Tibial nerve (tissue), 4 donors: ENCODE data around the gene GJB4. TPM values are rescaled to one million over a fixed set of nuclear protein-coding genes. Genes with fewer than 3 reads are reported as not detected.

Experiments
- DNase-seq, 2 donors: peaks; one replicate each; pipeline ENCODE4 v3.0.0-alpha.2; 2019; ENCODE audit warnings: low spot score in 2 of 2
- H3K27ac ChIP-seq, 4 donors: fragments of 200-600 bp; sonication (generic) in 3 of 4; one replicate each; pipeline ENCODE4 v1.5.1; 2017 to 2019; ENCODE audit warnings: mild to moderate bottlenecking in 1 of 4
- H3K27me3 ChIP-seq, 2 donors: fragments of 200-600 bp; sonication (generic) in 1 of 2; one replicate each; pipeline versions ENCODE4 v1.5.1 to v1.6.0; 2017 to 2019
- H3K36me3 ChIP-seq, 3 donors: fragments of 200-600 bp; sonication (generic); one replicate each; pipeline ENCODE4 v1.5.1; 2018 to 2019
- H3K4me1 ChIP-seq, 4 donors: fragments of 200-600 bp; sonication (generic) in 3 of 4; one replicate each; pipeline ENCODE4 v1.5.1; 2017 to 2019
- H3K4me3 ChIP-seq, 4 donors: fragments of 200-600 bp; sonication (generic) in 3 of 4; one replicate each; pipeline ENCODE4 v1.5.1; 2017 to 2019; ENCODE audit warnings: mild to moderate bottlenecking in 1 of 4, moderate library complexity in 1 of 4
- H3K9me3 ChIP-seq, 4 donors: fragments of 200-600 bp; sonication (generic) in 3 of 4; one replicate each; pipeline ENCODE4 v1.5.1; 2017 to 2019
- EP300 ChIP-seq, 2 donors: sonication (generic); formaldehyde crosslinking; IDR thresholded peaks; one replicate each; pipeline ENCODE4 v1.6.1; 2017; ENCODE audit warnings: antibody characterized with exemption in 2 of 2, mild to moderate bottlenecking in 1 of 2
- POLR2A ChIP-seq, 2 donors: fragments of 450-650 bp; IDR thresholded peaks; one replicate each; pipeline ENCODE4 v1.6.1; 2017; ENCODE audit warnings: antibody characterized with exemption in 2 of 2, mild to moderate bottlenecking in 2 of 2, moderate library complexity in 2 of 2
- WGBS, 2 donors: methylation state at CpG; one replicate each; pipeline ENCODE4 v1.1.5; 2018; 5-methylcytosine and 5-hydroxymethylcytosine counted together
- total RNA-seq, 4 donors: library from RNA; depleted of rRNA; stranded (reverse); fragments of >200 nt; gene quantifications; one replicate each; pipeline ENCODE4 v1.1.0, GENCODE V29; 2016
- TF ChIP-seq, protein P1 (sequence below), 5 experiments: fragments of 200-600 bp in 3 of 5; fragments of 450-650 bp in 2 of 5; sonication (generic) in 3 of 5; IDR thresholded peaks; one replicate each; pipeline ENCODE4 v1.5.1; 2016 to 2019; ENCODE audit warnings: antibody characterized with exemption in 5 of 5, mild to moderate bottlenecking in 3 of 5, moderate library complexity in 2 of 5

GJB4 gene
- total RNA-seq, 4 donors from 2014 or later: not detected

GRCh38 chr1:34794790-34795180 lies 35.2 kb downstream of the GJB4 start:
- Histone ChIP-seq H3K36me3 (peaks cover 0 to 47% (median 0%) of the 10 kb centered on the region in 3 donors), H3K4me1 (peaks cover 0 to 16% (median 0%) of the 10 kb centered on the region in 4 donors), H3K9me3 (no peaks in the 10 kb centered on the region), H3K27me3 (peaks cover 0 to 10% of the 10 kb centered on the region in 2 donors), H3K27ac (peak overlapping the region in 1 of 4 donors; percentile 51), H3K4me3 (peak overlapping the region in 2 of 4 donors; percentile 5 to 48)
- WGBS, 2 donors: 74 to 91% methylated on average over 12 of the region's 12 CpGs
- TF ChIP-seq POLR2A (IDR thresholded peaks at IDR 0.05) (no peak), EP300 (IDR thresholded peaks at IDR 0.05) (no peak)
- TF ChIP-seq, protein P1, sequence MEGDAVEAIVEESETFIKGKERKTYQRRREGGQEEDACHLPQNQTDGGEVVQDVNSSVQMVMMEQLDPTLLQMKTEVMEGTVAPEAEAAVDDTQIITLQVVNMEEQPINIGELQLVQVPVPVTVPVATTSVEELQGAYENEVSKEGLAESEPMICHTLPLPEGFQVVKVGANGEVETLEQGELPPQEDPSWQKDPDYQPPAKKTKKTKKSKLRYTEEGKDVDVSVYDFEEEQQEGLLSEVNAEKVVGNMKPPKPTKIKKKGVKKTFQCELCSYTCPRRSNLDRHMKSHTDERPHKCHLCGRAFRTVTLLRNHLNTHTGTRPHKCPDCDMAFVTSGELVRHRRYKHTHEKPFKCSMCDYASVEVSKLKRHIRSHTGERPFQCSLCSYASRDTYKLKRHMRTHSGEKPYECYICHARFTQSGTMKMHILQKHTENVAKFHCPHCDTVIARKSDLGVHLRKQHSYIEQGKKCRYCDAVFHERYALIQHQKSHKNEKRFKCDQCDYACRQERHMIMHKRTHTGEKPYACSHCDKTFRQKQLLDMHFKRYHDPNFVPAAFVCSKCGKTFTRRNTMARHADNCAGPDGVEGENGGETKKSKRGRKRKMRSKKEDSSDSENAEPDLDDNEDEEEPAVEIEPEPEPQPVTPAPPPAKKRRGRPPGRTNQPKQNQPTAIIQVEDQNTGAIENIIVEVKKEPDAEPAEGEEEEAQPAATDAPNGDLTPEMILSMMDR (IDR thresholded peaks at IDR 0.05): no peak
- no peak for DNase-seq

DNA sequence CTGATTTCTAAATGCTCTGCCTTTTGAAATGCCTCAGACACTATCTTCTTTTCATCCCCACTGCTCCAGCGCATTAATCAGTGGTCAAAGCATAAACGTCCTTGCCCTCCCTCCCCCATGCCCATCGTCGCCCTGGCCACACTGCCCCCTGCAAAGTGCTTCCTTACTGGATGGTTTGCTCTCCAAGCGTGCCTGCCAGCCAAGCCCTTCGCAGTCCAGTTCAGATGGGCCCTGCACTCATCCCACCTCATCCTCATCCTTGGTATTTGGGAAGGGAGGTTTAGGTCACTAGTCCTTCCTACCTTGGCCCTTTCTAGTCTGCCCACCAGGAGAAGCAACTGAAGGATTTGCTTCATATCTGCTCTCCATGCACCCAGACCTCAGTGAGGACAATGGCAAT lies 36.4 kb downstream of the GJB4 start:
- WGBS, 2 donors: 78 to 79% methylated on average over 6 of the region's 6 CpGs
- peak overlapping the region in 1 of 4 donors; percentile 62 for H3K27ac ChIP-seq

DNA sequence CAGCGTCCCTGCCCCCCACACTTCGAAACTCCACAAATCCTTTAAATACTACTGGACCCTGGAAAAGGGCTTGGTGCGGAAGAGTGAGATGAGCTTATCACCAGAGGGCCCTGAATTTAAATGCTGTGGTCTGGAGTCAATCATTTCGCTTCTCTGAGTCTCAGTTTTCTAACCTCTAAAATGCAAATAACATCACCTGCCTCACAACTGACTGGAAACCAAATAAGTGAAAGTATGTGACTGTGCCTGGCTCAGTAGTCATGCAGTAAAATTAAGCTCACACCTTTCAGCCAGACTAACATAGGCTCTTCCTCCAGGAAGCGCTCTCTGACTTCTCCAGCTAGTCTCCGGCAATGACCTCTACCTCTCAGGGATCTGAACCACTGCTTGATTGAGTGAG lies 37.5 kb downstream of the GJB4 start:
- peak overlapping the region in 1 of 4 donors; percentile 48 for H3K4me3 ChIP-seq

More for the DNA sequence above, 36.4 kb downstream of the GJB4 start:
- H3K36me3 ChIP-seq: peaks cover 0 to 47% (median 0%) of the 10 kb centered on the region in 3 donors
- peaks cover 0 to 10% of the 10 kb centered on the region in 2 donors for H3K27me3 ChIP-seq
- no peak for TF ChIP-seq POLR2A (IDR thresholded peaks at IDR 0.05)
- TF ChIP-seq, protein P1 (IDR thresholded peaks at IDR 0.05): no peak
- no peak for TF ChIP-seq EP300 (IDR thresholded peaks at IDR 0.05)
- no peaks in the 10 kb centered on the region for H3K9me3 ChIP-seq
- peak overlapping the region in 2 of 4 donors; percentile 7 to 48 for H3K4me3 ChIP-seq
- no peak for DNase-seq
- H3K4me1 ChIP-seq: peaks cover 0 to 16% (median 0%) of the 10 kb centered on the region in 4 donors

GRCh38 chr1:34800214-34800613 lies 40.7 kb downstream of the GJB4 start:
- Histone ChIP-seq H3K4me3 (no peak overlapping the region), H3K9me3 (peaks cover 0 to 5% (median 0%) of the 10 kb centered on the region in 4 donors), H3K36me3 (peaks cover 0 to 40% (median 0%) of the 10 kb centered on the region in 3 donors), H3K27ac (no peak overlapping the region), H3K4me1 (no peaks in the 10 kb centered on the region), H3K27me3 (no peaks in the 10 kb centered on the region)
- TF ChIP-seq POLR2A (IDR thresholded peaks at IDR 0.05) (no peak), EP300 (IDR thresholded peaks at IDR 0.05) (no peak)
- TF ChIP-seq, protein P1 (IDR thresholded peaks at IDR 0.05): no peak
- WGBS, 2 donors: 80 to 91% methylated on average over 6 of the region's 6 CpGs
- no peak for DNase-seq

More for the DNA sequence above, 37.5 kb downstream of the GJB4 start:
- H3K9me3 ChIP-seq: no peaks in the 10 kb centered on the region
- TF ChIP-seq POLR2A (IDR thresholded peaks at IDR 0.05) (no peak), EP300 (IDR thresholded peaks at IDR 0.05) (no peak)
- TF ChIP-seq, protein P1 (IDR thresholded peaks at IDR 0.05): no peak
- DNase-seq: no peak
- 61 to 77% methylated on average over 6 of the region's 6 CpGs for WGBS, 2 donors
- peaks cover 0 to 12% (median 0%) of the 10 kb centered on the region in 4 donors for H3K4me1 ChIP-seq
- peak overlapping the region in 1 of 4 donors; percentile 62 for H3K27ac ChIP-seq
- H3K27me3 ChIP-seq: peaks cover 0 to 10% of the 10 kb centered on the region in 2 donors
- peaks cover 0 to 47% (median 0%) of the 10 kb centered on the region in 3 donors for H3K36me3 ChIP-seq

DNA sequence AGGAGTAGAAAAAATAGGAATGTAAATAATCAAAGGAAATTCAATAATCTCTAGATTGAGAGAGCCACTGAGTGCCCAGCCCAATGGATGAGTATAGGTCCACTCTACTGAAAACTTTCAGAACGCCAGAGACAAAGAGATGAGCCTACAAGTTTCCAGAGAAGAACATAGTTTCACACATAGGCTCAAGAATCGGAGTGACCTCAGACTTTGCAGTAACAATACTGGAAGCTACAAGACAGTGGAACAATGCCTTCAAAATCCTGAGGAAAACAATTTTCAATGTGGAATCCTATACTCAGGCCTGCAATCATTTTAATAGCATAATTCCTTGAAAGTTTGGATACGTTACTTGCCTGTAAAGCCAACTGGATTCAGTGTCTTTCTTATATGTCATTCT lies 44.2 kb downstream of the GJB4 start:
- DNase-seq: no peak
- Histone ChIP-seq H3K4me1 (no peaks in the 10 kb centered on the region), H3K27me3 (no peaks in the 10 kb centered on the region), H3K36me3 (peaks cover 0 to 16% (median 0%) of the 10 kb centered on the region in 3 donors), H3K9me3 (peaks cover 0 to 5% (median 0%) of the 10 kb centered on the region in 4 donors), H3K4me3 (no peak overlapping the region), H3K27ac (no peak overlapping the region)
- 95 to 99% methylated on average over 3 of the region's 3 CpGs for WGBS, 2 donors
- TF ChIP-seq, protein P1 (IDR thresholded peaks at IDR 0.05): no peak
- TF ChIP-seq POLR2A (IDR thresholded peaks at IDR 0.05): no peak
